K562 (cell line): Measurements from ENCODE around the gene PPP1R10. TPM values are rescaled to one million over a fixed set of nuclear protein-coding genes. Genes with fewer than 3 reads are reported as not detected.

Source experiments
- ATAC-seq: fragments of 200-7000 bp; cut with Tn5 transposase; 3 replicates; pipeline ENCODE4 v1.9.1; 2020; ENCODE audit warnings: moderate library complexity
- BruUV-seq: library from RNA; stranded (reverse); fragments of 400-500 nt; replicated peaks from 2 replicates; lab custom pipeline; 2021; lab: Mats Ljungman, UMichigan
- CTCF ChIA-PET: fragments of 300-600 bp; formaldehyde crosslinking; extraction: SDS; loops from one replicate; lab custom pipeline; 2021; ENCODE audit warnings: low intra/inter-chr PET ratio; lab: Yijun Ruan, JAX
- POLR2A ChIA-PET: fragments of 300-600, 350-650 bp; sonication (Branson Sonifier 250); formaldehyde crosslinking; extraction: SDS; loops from one replicate; lab custom pipeline; 2021; ENCODE audit warnings: antibody characterized with exemption, inconsistent platforms; lab: Yijun Ruan, JAX
- DNase-seq, 4 experiments: peaks; one replicate each; pipeline versions ENCODE4 v3.0.0 to v3.0.0-alpha.2; 2011 to 2018; ENCODE audit warnings: low spot score in 3 of 4, mixed read lengths in 3 of 4; ENCODE audit errors: extremely low read depth in 1 of 4
- FAIRE-seq: peaks from 2 replicates; lab custom pipeline; 2011; peaks lifted over from hg19 to GRCh38; lab: Jason Lieb, UNC
- H2AFZ ChIP-seq: 2 replicates; pipeline ENCODE4 v1.6.0; 2011; ENCODE audit warnings: low read depth, low read length, control low read depth, inconsistent platforms
- H3K27ac ChIP-seq: fragments of 200-600 bp; 3 replicates; pipeline ENCODE4 v1.8.0; 2011; ENCODE audit warnings: low read depth, mild to moderate bottlenecking, control low read depth, inconsistent platforms, low read length, moderate library complexity, mixed read lengths; ENCODE audit errors: extremely low read depth
- H3K27me3 ChIP-seq, 2 experiments: fragments of 300-600 bp in 1 of 2; 2 replicates in 1 of 2; 3 replicates in 1 of 2; pipeline versions ENCODE4 v1.6.0 to v1.8.0; 2011; ENCODE audit warnings: inconsistent platforms in 2 of 2, low read length in 2 of 2, mild to moderate bottlenecking in 1 of 2, mixed read lengths in 1 of 2, moderate library complexity in 1 of 2; ENCODE audit not compliant: control insufficient read depth in 2 of 2, insufficient read depth in 2 of 2
- H3K36me3 ChIP-seq: fragments of 300-600 bp; 3 replicates; pipeline ENCODE4 v1.8.0; 2011; ENCODE audit warnings: mild to moderate bottlenecking, low read length, inconsistent platforms; ENCODE audit not compliant: control insufficient read depth, insufficient read depth
- H3K4me1 ChIP-seq, 2 experiments: fragments of 200-600 bp in 1 of 2; replicated peaks in 1 of 2; 2 replicates in 1 of 2; 3 replicates in 1 of 2; pipeline versions ENCODE4 v1.5.1 to v1.8.0; 2011; ENCODE audit warnings: inconsistent platforms in 2 of 2, low read length in 2 of 2, mild to moderate bottlenecking in 1 of 2, mixed read lengths in 1 of 2, moderate library complexity in 1 of 2; ENCODE audit not compliant: control insufficient read depth in 2 of 2, insufficient read depth in 2 of 2
- H3K4me2 ChIP-seq: 2 replicates; pipeline ENCODE4 v1.6.1; 2011; ENCODE audit warnings: low read length, control low read depth, inconsistent platforms, mixed read lengths; ENCODE audit not compliant: insufficient read depth
- H3K4me3 ChIP-seq: fragments of 200-600 bp; sonication (generic), shearing (Covaris generic); 2 replicates; pipeline ENCODE4 v1.5.1; 2016; ENCODE audit warnings: control low read depth, inconsistent platforms
- H3K79me2 ChIP-seq: fragments of 200-600 bp; 3 replicates; pipeline ENCODE4 v1.8.0; 2011; ENCODE audit warnings: low read length, inconsistent platforms; ENCODE audit not compliant: control insufficient read depth, insufficient read depth
- H3K9ac ChIP-seq, 2 experiments: 2 replicates each; pipeline versions ENCODE4 v1.6.0 to v1.6.1; 2011; ENCODE audit warnings: low read depth in 2 of 2, low read length in 2 of 2, control low read depth in 1 of 2, inconsistent platforms in 1 of 2, mild to moderate bottlenecking in 1 of 2, mixed read lengths in 1 of 2; ENCODE audit not compliant: insufficient read depth in 1 of 2
- H3K9me1 ChIP-seq: one replicate; pipeline ENCODE4 v1.6.0; 2011; ENCODE audit warnings: inconsistent platforms, mild to moderate bottlenecking, low read length, moderate library complexity; ENCODE audit not compliant: control insufficient read depth, insufficient read depth
- H3K9me3 ChIP-seq: replicated peaks from 2 replicates; pipeline ENCODE4 v1.5.1; 2011; ENCODE audit warnings: low read depth, low read length, inconsistent platforms; ENCODE audit not compliant: control insufficient read depth, insufficient read depth
- H4K20me1 ChIP-seq: replicated peaks from 2 replicates; pipeline ENCODE4 v1.6.1; 2011; ENCODE audit warnings: low read length, inconsistent platforms, mixed read lengths; ENCODE audit not compliant: control insufficient read depth, insufficient read depth
- BRD9 ChIP-seq: fragments of 450-650 bp; IDR thresholded peaks from 2 replicates; pipeline ENCODE4 v1.6.1; 2018; ENCODE audit warnings: low read depth; ENCODE audit not compliant: partially characterized antibody
- FOS ChIP-seq: IDR thresholded peaks from 3 replicates; pipeline ENCODE4 v1.6.1; 2011; ENCODE audit not compliant: insufficient read length; ENCODE audit errors: extremely low read depth
- HIVEP1 ChIP-seq: fragments of 250-450 bp; sonication (Bioruptor Pico); IDR thresholded peaks from 2 replicates; pipeline ENCODE4 v1.4.0; 2020; ENCODE audit warnings: mild to moderate bottlenecking
- RBM15 ChIP-seq: fragments of 200-400 bp; formaldehyde crosslinking; IDR thresholded peaks from 2 replicates; pipeline ENCODE4 v1.6.1; 2018; ENCODE audit warnings: mild to moderate bottlenecking, low read length, moderate library complexity; ENCODE audit not compliant: insufficient read depth
- WGBS: fragments of 100-300 bp; shearing (Covaris generic); methylation state at CpG from one replicate; pipeline ENCODE4 v1.1.6; 2016; ENCODE audit warnings: low coverage, mixed read lengths; ENCODE audit not compliant: insufficient coverage; ENCODE audit errors: missing lambda C conversion rate; 5-methylcytosine and 5-hydroxymethylcytosine counted together
- in situ Hi-C: fragments of 300-500 bp; cut with MboI; formaldehyde crosslinking; loops from 4 replicates; pipeline ENCODE4 v1.15.0; 2018; ENCODE audit warnings: inconsistent platforms, mixed read lengths
- intact Hi-C: fragments of 100-400 bp; cut with micrococcal nuclease; formaldehyde crosslinking; loops from 2 replicates; pipeline ENCODE4 v1.14.2; 2022
- polyA plus RNA-seq, 8 experiments: library from polyadenylated mRNA; depleted of rRNA in 4 of 8; stranded (reverse) in 5 of 8; unstranded in 3 of 8; fragments of >200 nt; fragmentation: Nextera tagmentation in 2 of 8; fragmentation: Illumina TruSeq in 1 of 8; extraction: Ambion mirVana in 2 of 8; extraction: Trizol in 1 of 8; gene quantifications; 2 replicates each; pipeline versions ENCODE4 v1.2.1 to v1.2.3, GENCODE V29; 2011 to 2014; ENCODE audit warnings: inconsistent platforms in 1 of 8, missing spikeins in 1 of 8
- total RNA-seq, 7 experiments: library from RNA; depleted of rRNA in 6 of 7; stranded (reverse); fragments of >200 nt in 6 of 7; fragmentation: Illumina TruSeq in 2 of 7; extraction: Trizol in 2 of 7; gene quantifications; 2 replicates each; pipeline versions ENCODE4 v1.2.1 to v1.2.3, GENCODE V29; 2011 to 2021; ENCODE audit warnings: low replicate concordance in 1 of 7
- TF ChIP-seq, protein P1 (sequence below), 3 experiments: fragments of 200-800 bp in 1 of 3; sonication (Bioruptor generic) in 1 of 3; sonication (generic) in 1 of 3; formaldehyde crosslinking in 1 of 3; IDR thresholded peaks; 2 replicates each; pipeline versions ENCODE4 v1.6.1 to v1.8.0; 2016 to 2022; ENCODE audit warnings: mild to moderate bottlenecking in 2 of 3, missing compliant biosample characterization in 2 of 3, missing genetic modification characterization in 2 of 3, missing genetic modification reagents in 1 of 3
- TF ChIP-seq, protein P2 (sequence below): fragments of 250-450 bp; sonication (Bioruptor Pico); IDR thresholded peaks from 2 replicates; pipeline ENCODE4 v1.5.0; 2021; ENCODE audit warnings: mild to moderate bottlenecking, borderline replicate concordance
- TF ChIP-seq, protein P3 (sequence below), 2 experiments: IDR thresholded peaks in 1 of 2; conservative IDR thresholded peaks in 1 of 2; 2 replicates each; pipeline ENCODE4 v1.6.1; 2016; ENCODE audit warnings: low read depth in 2 of 2, mild to moderate bottlenecking in 1 of 2, missing compliant biosample characterization in 1 of 2, missing genetic modification characterization in 1 of 2, moderate library complexity in 1 of 2
- TF ChIP-seq, protein P4 (sequence below): sonication (generic); formaldehyde crosslinking; IDR thresholded peaks from 2 replicates; pipeline ENCODE4 v1.5.0; 2020; ENCODE audit warnings: missing genetic modification reagents
- TF ChIP-seq, protein P5 (sequence below): fragments of 200-400 bp; formaldehyde crosslinking; IDR thresholded peaks from 2 replicates; pipeline ENCODE4 v1.6.1; 2017; ENCODE audit warnings: mild to moderate bottlenecking, low read depth, low read length, moderate library complexity

Gene PPP1R10
- total and polyA plus RNA-seq, 9 of the 15 experiments (the other 6 are each of a cell fraction or from before 2014, with no cell fraction given) = 14.1 to 65.5 (median 32.6) TPM

DNA sequence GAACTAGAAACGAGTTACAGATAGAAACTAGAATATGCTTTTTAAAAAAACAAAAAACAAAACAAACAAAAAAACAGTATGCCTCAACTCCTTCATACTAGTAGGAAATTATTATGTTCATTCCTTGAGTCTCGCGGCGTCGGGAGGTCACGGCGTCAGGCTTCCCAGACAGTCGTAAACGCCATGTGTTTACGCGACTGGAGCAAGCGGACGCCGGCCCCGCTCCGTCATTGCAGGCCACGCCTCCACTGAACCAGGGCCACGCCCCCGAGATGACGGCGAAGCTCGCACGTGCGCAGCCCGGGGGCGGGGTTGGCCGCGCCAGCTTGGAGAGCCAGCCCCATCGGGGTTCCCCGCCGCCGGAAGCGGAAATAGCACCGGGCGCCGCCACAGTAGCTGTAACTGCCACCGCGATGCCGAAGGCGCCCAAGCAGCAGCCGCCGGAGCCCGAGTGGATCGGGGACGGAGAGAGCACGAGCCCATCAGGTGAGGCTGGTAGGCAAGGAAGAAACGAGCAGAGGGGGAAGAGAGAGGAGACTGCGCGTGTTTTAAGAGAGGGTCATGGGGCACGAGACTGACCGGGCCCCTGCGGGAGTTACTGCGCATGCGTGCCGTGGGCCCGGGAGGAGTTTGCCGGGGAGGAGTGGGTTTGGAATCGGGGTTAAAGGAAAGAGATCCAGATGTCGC, 45.8 kb downstream of the PPP1R10 start, which contains the start of gene ABCF1:
ABCF1 (plus strand) TSS at position 368 of the 687 bp plus-strand sequence; CDS start at position 414, 46 bp downstream.
- peaks cover 10% of the 10 kb centered on the region for H3K9me1 ChIP-seq
- ATAC-seq = peak; percentile 95
- POLR2A ChIA-PET = interaction anchor here (0.5 to 3.2 kb wide), 13 partner anchors 10 to 831 kb away, joined by 3 to 38 read pairs (median 5); partner anchors contain the start of genes GNL1 and PRR3
- H3K27me3 ChIP-seq = no peaks in the 10 kb centered on the region
- no peaks in the 10 kb centered on the region for H3K9me3 ChIP-seq
- peak; percentile 99 for DNase-seq
- peak within 1 kb of the TSS; percentile 92 for H3K27ac ChIP-seq
- peak within 1 kb of the TSS; percentile 84 to 95 for H3K9ac ChIP-seq
- CTCF ChIA-PET = no interaction called here
- H3K4me2 ChIP-seq = peak within 1 kb of the TSS; percentile 90
- WGBS = under 1% methylated on average over 58 of the region's 59 CpGs
- intact Hi-C loops (loop anchor here (1.0 kb wide), 1 partner anchor 14 kb away; the partner anchor contains the start of gene PRR3), in situ Hi-C loops (no loop called here)
- H3K36me3 ChIP-seq = peaks cover 48% of the 10 kb centered on the region
- peak within 1 kb of the TSS; percentile 67 for H3K4me3 ChIP-seq
- H3K4me1 ChIP-seq = peaks cover 24 to 35% of the 10 kb centered on the region in 2 experiments; a peak in 4 of 5 replicates
- peak within 1 kb of the TSS; percentile 97 for H2AFZ ChIP-seq
- H3K79me2 ChIP-seq = peaks cover 66% of the 10 kb centered on the region
- FAIRE-seq = peak; percentile 85
- BruUV-seq = no TSS peak
- peaks cover 12% of the 10 kb centered on the region; the same call in 1 of the 2 replicates for H4K20me1 ChIP-seq
- TF ChIP-seq RBM15 (no peak), BRD9 (peak; percentile 56), HIVEP1 (peak; percentile 87), FOS (no peak)
- TF ChIP-seq, protein P1, sequence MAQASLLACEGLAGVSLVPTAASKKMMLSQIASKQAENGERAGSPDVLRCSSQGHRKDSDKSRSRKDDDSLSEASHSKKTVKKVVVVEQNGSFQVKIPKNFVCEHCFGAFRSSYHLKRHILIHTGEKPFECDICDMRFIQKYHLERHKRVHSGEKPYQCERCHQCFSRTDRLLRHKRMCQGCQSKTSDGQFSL (CRISPR knock-in tag; IDR thresholded peaks at IDR 0.05) = no peak
- TF ChIP-seq, protein P1 (tag; IDR thresholded peaks at IDR 0.05) = no peak
- TF ChIP-seq, protein P2, sequence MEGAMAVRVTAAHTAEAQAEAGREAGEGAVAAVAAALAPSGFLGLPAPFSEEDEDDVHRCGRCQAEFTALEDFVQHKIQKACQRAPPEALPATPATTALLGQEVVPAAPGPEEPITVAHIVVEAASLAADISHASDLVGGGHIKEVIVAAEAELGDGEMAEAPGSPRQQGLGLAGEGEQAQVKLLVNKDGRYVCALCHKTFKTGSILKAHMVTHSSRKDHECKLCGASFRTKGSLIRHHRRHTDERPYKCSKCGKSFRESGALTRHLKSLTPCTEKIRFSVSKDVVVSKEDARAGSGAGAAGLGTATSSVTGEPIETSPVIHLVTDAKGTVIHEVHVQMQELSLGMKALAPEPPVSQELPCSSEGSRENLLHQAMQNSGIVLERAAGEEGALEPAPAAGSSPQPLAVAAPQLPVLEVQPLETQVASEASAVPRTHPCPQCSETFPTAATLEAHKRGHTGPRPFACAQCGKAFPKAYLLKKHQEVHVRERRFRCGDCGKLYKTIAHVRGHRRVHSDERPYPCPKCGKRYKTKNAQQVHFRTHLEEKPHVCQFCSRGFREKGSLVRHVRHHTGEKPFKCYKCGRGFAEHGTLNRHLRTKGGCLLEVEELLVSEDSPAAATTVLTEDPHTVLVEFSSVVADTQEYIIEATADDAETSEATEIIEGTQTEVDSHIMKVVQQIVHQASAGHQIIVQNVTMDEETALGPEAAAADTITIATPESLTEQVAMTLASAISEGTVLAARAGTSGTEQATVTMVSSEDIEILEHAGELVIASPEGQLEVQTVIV (CRISPR knock-in tag) = no peak; the same call in 1 of the 2 replicates
- TF ChIP-seq, protein P3, sequence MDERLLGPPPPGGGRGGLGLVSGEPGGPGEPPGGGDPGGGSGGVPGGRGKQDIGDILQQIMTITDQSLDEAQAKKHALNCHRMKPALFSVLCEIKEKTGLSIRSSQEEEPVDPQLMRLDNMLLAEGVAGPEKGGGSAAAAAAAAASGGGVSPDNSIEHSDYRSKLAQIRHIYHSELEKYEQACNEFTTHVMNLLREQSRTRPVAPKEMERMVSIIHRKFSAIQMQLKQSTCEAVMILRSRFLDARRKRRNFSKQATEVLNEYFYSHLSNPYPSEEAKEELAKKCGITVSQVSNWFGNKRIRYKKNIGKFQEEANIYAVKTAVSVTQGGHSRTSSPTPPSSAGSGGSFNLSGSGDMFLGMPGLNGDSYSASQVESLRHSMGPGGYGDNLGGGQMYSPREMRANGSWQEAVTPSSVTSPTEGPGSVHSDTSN (CRISPR knock-in tag; IDR thresholded peaks at IDR 0.05; ENCODE audit: low read depth) = no peak
- TF ChIP-seq, protein P3 (tag; conservative IDR thresholded peaks at IDR 0.05; ENCODE audit: low read depth) = no peak
- TF ChIP-seq, protein P4, sequence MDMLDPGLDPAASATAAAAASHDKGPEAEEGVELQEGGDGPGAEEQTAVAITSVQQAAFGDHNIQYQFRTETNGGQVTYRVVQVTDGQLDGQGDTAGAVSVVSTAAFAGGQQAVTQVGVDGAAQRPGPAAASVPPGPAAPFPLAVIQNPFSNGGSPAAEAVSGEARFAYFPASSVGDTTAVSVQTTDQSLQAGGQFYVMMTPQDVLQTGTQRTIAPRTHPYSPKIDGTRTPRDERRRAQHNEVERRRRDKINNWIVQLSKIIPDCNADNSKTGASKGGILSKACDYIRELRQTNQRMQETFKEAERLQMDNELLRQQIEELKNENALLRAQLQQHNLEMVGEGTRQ = peak; percentile 80
- TF ChIP-seq, protein P5, sequence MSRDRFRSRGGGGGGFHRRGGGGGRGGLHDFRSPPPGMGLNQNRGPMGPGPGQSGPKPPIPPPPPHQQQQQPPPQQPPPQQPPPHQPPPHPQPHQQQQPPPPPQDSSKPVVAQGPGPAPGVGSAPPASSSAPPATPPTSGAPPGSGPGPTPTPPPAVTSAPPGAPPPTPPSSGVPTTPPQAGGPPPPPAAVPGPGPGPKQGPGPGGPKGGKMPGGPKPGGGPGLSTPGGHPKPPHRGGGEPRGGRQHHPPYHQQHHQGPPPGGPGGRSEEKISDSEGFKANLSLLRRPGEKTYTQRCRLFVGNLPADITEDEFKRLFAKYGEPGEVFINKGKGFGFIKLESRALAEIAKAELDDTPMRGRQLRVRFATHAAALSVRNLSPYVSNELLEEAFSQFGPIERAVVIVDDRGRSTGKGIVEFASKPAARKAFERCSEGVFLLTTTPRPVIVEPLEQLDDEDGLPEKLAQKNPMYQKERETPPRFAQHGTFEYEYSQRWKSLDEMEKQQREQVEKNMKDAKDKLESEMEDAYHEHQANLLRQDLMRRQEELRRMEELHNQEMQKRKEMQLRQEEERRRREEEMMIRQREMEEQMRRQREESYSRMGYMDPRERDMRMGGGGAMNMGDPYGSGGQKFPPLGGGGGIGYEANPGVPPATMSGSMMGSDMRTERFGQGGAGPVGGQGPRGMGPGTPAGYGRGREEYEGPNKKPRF = no peak
